ENCODE measurements around the gene STMP1.

STMP1 gene

DNA sequence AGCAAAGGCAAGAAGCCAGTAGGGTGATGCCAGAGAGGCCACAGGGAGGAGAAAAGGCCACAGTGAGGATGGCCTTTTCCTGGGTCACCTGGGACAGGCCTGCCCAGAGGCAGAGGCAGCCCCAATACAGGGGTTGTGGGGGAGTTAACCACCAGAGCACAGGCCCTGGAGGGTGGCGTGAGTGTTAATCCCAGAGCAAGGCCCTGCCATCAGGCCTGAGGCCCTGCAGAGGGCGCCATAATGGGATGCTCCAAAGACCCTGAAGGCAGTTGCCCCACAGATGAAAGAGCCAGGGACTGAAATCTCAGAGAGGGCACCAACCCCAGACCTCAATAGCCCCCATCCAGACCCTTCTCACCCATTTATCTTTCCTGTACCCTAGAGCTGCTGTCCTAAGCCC lies 41.8 kb downstream of the STMP1 start:
- no peak for DNase-seq

DNA sequence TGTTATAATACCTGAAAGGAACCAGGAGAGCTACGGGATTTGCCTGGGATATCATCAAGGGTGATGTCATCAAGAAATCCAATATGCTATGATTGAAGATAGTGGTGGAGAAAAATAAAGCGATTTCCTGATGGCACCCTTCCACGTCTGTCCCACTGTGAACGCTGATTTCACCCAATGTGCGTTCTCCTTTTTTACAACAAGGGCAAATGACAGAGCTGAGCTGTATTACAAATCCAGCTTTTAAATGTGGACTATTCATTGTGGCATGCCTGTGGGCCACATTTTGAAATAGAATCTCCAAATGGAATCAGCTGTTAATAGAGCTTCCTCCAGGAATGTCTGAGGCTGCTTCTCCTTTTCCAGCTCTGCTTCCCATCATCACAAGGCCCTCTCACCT lies 42.4 kb downstream of the STMP1 start:
- no peak for DNase-seq

DNA sequence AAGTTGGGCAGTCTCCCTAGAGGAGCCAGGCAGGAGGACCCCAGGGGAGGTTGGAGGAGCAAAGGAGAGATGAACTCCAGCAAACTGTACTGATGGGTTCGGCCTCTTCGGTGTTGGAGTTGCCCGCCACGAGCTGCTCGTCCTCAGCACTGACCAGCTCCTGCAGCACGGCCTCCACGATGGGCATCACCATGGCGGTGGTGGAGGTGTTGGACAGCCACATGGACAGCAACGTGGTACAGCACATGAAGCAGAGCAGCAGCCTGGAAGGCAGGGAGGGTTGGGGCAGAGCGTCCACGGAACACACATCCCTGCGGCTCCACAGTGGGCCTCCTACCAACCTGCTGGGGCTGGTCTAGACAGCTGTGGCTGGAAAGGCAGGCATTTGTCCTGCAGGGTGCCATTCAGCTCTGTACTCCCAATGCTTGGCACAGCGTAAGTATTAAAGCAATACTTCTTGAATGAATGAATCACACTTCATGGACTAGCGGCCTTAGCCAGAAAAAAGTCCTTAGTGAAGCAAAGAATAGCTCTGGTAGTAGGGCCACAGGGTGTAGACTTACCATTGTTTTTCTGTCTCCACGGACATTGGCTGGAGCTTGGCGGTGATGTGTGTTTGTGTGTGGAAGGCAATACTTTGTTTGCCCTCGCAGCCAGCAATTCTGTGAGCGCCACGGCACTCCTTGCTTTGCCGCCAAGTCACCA lies 43.9 kb downstream of the STMP1 start:
- no peak for DNase-seq

DNA sequence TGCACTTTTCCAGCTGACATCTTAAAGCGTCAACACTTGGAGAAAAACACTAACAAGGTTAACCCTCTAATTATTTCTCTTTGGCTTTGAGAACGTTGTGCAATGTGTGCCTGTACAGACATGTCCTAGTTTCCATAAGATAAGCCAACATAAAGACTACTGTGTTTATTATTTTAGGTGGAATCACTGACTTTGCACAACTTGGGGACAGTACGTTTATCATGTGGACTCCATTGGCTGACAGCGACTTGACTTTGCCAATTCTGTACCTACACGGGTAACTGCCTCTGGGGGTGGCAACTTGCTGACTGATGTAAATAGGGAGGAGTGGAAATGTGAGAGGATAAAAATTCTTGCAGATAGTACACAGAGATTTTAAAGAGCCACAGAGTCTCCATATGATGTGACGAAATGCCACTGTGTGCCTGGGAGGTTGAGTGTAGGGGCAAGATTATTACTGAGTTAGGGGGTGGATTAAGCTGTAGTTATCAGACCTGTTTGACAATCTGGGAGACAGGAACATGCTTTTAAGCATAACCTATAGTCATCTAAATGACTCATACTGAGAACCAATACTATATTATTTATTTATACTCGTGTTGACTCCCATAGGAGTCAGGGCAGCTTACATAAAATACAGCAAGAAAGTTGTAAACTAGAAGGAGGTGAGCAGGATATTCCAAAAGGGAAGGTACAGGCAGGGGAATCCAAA lies 44.7 kb downstream of the STMP1 start:
- no peak for DNase-seq

DNA sequence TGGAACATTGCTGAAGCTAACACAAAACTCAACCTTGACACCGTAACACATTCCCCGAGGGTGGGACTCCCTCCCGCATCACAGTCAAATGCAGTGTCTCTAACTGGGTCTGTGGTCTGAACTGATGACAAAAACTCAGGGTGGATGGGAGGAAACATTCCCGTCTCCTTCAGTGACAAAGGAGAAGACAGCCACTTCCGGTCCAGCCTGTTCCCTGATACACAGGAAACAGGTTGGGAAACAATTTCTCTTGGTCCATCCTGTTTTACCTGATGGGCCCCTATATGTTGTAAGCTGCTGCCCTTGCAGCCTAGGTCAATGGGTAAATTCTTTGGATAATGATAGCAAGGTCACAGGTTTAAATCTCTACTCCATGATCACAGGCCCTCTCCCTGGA lies 45.3 kb downstream of the STMP1 start:
- no peak for DNase-seq

DNA sequence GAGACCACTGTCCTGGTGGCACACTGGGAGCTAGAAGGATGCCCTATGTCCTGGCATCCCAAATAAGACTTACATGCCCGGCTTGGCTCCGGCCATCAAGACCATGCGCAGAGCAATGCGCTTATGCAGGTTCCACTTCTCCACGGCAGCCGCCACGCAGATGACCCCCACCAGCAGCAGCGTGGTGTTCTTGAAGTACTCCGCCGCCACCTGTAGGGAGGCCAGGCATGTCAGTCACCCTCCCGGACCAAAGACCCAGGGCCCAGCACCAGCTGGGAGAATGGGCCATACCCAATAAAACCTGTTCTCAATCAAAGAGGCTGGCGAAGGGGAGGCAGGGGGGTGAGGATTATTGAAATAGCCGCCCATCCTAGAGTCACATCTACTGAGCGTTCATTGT lies 45.7 kb downstream of the STMP1 start:
- no peak for DNase-seq

DNA sequence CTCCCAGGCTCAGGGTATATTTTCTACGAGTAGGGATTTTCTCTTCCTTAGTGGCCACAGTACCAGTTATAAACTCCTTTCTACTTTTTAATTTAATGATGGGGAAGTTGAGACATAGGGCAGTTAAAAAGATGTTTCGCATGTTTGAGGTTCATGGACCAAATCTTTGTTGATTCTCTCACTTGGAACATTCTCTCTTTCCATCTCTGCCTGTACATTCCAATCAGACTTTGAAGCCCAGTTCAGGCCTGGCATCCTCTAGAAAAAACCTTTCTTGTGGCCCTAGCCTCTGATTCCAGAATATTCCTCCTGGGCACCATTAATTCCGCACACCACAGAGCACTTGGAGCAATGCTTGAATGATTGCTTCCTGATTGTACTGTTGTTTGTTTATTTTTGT lies 47.2 kb downstream of the STMP1 start:
- DNase-seq, result no peak

DNA sequence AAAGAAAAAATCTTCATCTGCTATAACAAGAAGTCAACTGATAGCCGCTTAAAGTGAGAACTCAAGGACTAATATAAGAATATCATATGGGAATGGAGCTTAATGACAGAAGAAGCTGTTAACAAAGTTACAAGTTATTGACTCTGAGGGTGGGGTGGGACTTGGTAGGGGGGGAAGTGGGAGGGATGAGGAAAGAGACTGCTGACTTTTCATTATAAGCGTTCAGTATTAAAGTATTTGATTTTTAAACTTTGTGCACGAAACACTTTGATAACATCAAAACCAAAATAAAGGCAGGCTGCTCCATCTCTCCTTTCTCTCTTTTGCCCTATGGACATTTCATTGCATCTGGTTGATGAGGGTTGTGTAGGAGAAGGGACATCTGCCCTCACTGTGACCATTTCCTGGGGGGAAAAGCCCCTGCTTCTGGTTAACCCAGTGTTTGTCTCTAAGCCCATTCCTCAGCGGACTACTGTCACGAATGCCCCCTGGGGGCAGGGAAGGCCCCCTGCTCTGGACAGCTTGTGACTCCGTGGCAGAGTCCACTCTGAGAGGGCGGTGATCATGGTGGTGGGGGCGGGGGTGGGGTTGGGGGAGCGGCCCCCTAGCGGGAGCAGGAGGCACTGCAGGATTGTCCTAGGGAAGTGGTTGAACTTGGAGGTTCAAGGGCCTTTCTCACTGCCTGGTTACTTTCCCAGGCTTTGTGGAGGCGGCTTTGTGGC lies 48.3 kb downstream of the STMP1 start:
- DNase-seq, result peak in 1 of 2 experiments; percentile 22

DNA sequence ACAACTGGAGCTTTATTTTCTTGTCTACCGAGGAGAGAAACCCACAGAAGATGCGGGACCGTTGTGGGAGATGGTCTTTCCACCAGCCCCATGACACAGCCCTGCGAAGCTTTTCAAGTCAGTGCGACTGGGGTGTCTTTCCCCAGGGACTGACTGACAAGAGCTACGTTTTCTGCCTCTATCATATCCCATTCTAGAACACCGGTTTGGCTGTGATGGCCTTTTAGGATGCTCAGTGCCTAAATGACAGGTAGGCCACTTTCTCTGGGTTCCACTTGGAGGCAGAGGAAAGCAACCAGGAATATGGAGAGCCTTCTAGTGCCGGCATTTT lies 48.8 kb downstream of the STMP1 start:
- DNase-seq, result no peak

DNA sequence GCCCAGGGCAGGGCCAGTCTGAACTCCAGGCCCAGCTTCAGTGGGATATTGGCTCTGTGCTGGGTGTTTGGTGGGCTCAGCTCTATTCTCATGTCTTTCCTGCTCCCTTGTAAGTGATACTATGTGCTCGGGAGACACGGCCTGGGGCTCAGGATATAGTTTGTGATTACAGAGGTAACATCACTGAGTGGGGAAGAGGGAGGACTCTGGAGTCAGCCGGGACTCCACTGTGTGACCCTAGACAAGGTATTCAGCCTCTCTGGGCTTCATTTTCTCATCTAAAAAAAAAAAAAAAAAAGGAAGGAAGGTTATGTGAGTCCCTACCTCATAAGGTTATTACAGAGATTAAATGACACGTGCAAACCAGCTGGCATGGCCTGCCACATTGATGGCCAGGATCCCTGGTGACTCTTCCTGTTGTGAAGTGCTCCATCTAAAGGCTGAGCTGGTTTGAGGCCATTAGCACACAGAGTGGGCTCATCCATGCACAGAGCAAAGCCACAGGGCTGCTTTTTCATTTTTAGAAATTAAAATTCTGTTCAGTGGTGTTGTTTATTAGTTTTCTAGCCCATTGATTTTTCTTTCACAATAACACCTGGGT lies 50.0 kb downstream of the STMP1 start:
- no peak for DNase-seq

DNA sequence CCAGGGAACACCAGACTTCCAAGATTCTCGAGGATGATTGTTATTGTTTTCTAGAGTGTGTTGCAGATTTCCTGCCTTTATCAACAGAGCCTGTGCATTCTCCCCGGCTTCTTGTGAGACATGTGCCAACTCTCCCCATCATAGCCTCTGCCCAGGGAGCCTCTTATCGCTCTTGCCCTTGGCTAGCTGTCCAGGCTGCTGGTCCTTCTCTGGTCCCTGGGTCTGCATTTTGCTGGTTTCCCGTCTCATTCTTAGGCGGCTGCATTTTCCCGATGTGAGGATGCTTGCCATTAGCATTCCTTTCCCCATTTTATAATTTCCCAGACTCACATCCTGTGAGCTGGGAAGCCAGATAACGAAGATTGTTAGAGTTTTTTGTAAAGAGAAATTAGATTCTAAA lies 50.5 kb downstream of the STMP1 start:
- no peak for DNase-seq

DNA sequence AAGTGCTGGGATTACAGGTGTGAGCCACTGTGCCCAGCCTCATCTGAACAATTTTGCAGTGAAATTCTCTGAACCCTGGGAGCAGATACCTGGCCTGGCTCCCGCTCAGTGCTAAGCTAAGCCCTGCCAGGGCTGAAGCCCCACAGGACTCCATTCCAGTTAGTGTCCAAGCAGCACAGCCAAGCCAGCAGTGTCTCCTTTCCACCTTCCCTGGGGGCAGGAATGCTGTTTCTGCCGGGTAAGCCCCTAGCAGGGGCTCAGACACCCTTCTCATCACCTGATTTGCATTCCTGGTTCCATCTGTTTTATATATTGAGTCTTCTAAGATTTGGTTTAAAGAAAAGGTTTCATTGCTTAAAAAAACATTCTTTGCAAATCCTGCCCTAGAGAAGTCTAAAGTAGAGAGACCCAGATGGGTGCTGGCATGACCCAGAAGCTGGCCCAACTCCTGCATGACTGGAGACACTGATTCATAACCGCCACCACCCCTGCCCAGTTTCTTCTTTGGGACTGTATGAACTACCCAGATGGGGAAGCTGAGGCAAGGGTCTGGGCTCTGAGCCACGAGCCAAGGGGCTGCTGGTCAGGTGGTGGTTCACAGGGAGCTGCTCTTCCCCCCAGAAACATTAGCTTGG lies 51.6 kb downstream of the STMP1 start:
- no peak for DNase-seq

DNA sequence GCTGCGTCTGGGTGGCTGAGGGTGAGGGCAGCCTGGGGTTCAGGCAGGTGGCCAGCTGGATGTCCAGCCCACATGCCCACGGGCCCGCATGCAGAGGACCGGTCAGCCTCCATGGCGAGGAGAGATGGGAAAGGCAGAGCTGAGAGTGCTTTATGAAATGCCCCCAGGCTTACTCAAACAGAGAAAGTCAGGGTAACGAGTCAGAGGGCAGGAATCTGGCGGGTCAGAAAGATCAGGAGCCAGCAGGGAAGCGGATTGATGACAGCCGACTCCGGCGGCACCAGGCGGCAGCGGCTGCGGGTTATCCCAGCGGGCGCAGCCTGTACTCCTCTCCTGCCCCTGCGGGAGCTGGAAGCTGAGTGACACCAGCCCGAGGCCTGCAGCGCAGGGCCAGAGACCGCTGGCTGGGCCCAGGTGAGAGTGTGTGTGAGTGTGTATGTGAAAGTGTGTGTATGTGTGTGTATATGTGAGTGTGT lies 52.3 kb downstream of the STMP1 start:
- no peak for DNase-seq

DNA sequence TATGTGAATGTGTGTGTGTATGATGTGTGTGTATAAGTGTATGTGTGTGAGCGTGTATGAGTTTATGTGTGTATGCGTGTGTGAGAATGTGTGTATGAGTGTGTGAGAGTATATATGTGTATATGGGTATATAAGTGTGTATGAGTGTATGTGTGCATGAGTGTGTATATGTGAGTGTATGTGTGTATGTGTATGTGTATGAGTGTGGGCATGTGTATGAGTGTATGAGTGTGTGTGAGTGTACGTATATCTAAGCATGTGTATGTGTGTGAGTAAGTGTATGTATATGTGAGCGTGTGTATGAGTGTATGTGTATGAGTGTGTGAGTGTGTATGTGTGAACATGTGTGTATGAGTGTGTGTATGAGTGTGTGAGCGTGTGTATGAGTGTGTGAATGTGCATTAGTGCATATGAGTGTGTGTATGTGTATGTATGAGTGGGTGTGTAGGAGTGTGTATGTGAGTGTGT lies 52.8 kb downstream of the STMP1 start:
- DNase-seq, result no peak

DNA sequence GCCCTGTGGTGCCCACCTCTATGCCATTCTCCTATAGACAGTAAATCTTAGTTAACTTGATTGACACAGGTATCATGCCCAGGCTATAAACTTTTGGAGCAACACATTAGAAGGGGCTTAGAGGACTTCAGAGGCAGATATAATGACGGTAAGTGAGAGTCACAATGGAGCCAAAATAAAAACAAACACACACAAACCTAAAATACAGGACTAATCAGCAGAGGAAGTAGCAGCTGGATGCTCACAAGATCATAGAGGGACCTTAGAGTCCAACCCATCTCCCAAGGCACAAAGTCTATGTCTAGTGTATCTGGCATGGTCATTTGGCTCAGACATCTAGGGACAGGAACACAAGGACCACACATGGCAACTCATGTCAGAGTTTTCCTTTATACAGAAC lies 53.4 kb downstream of the STMP1 start:
- no peak for DNase-seq

DNA sequence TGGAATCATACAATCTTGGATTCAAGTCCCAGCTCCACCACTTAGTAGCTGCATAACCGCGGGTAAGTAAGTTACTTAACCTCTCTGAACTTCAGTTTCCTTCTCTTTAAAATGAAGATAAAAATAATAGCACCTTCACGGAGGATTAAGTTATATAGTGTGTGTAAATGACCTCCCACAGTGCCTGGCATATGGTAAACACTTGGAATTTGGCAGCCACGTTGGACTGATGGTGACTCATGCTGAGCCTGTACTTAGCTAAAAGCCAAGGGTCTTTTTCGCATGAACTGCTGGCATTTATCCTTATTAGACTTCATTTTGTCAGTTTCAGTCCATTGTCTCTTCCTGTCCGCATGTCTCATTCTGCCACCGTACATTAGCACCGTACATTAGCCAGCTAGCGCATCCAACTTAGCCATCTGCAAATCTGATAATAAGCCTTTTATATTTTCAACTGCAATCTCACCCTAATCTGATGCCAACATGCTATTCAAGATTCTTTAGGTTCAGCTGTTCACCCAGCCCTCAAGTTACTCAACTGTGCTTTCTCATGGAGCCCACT lies 54.4 kb downstream of the STMP1 start:
- DNase-seq, result no peak

DNA sequence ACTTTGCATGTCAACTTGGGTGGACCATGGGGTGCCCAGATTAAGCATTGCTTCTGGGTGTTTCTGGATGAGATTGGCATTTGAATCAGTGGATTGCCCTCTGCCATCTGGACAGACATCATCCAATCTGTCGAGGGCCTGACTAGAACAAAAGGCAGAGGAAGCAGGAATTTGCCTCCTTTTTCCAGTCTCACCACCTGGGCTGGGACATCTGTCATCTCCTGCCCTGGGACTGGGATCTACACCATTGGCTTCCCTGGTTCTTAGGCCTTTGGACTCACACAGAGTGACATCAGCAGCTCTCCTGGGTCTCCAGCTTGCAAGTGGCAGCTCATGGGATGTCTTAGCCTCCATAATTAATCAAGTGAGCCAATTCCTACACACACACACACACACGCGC lies 55.4 kb downstream of the STMP1 start:
- DNase-seq, result no peak

DNA sequence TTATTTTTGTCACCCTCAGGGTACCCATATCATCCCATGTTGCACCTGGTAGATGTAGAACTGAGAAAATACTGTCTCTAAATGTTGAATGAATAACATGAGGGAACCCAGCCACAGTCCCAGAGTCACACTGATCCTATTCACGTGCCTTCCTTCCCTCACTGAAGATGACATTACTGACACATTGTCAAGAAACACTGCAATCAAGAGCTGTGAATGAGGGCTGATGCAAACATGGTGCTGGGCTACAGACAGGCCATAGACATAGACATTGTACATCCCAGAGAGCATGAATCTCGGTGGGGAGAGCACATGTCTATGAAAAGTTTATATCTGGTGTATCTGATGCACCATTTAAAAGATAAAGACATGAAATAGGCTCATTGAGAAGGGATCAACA lies 55.9 kb downstream of the STMP1 start:
- no peak for DNase-seq

DNA sequence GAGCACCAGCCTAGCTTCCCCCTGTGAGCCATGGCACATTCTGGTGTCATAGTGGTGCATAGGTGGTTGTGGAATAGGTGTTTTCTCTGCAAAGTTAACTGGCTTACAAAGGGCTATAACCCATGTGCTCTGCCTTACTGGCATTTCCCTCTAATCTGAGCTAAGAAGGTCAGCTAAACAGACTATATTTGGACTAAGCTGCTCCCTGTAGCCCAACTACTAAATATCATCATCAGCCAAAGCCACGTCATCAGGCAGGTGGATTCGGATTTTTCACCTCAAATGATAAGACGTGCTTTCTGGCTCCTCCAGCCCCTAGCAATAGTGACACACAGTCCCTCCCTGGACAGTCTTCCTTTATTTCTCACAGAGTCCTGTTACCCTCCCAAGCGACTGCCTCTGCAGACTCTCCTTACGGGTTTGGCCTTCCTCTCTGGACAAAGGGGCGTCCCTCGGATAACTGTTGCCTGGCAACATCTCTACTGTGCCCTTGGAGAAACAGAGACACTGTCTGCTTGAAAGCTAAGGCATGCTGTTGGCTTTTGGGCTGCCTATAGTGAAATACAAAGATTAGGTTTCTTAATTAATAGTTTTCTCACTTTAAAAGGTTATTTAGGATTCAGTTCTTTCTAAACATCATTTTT lies 56.6 kb downstream of the STMP1 start:
- DNase-seq, result no peak

DNA sequence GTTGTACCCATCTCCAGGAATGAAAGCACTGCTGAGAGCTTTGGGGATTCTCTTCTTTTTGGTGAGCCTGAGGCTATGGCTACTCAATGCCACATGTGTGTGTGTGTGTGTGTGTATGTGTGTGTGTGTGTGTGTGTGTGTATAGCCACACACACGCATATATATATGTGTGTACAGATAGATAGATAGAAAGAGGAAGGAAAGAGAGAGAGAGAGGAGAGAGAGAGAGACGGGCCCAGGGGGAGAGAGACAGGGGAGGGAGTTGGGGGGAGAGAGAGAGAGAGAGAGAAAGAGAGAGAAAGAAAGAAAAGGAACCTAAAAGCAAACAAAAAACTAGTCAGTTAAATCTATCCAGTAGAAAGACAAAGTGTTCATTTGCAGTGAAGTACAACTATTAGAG lies 57.4 kb downstream of the STMP1 start:
- no peak for DNase-seq

DNA sequence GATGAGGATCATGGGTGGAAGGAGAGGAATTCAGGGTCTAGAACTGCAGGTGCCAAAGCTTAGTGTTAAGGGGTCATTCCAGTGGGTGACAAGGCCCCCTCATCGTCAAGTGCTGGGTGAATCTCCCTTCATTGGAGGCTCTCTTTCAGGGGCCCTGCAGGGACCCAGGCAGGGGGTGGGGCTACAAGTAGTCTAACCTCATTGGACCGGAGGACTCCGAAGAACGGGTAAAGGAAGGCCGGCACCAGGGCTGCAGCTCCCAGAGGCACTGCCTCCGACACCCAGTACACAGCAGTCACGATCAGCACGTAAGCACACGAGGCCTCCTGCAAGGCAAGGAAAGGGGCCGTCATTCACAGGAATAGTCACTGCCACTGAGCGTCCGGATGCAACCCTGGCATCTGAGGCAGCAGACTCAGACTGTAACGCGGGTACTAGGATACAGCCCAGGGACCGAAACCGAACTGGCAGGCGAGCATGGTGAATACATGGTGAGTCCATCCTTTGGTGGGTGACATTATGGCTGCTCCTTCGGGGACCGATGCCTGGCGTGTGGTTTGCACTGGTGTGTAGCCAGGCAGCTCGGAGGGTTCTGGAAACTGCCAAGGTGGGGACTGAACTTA lies 59.0 kb downstream of the STMP1 start:
- DNase-seq, result no peak

DNA sequence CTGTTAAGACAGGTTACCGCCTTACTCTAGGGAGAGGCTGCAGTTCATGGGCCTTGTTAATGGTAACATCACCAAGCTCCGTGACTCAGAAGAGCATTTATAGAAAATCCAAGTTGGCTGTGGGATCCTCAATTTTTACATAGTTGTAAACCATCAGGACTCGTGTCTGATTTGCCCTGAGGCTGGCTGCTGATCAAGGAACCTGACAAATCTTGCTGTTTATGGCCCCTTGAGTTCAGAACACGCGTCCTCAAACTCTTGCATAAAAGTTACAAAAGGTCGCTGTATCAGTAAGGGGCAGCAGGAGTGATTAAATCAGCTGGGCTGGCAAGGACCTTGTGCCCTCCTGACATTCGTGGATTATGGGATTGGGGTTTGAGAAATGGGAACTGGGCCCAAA lies 61.1 kb downstream of the STMP1 start:
- DNase-seq, result no peak

All from Kasumi-1 (cell line).